ENCODE data around the gene CSAD. TPM values are rescaled to one million over a fixed set of nuclear protein-coding genes. Genes with fewer than 3 reads are reported as not detected.

Gene CSAD
- total and polyA plus RNA-seq, 10 donors: 17.9 to 73.0 (median 36.3) TPM

GRCh38 chr12:53176750-53177149 lies 4.0 kb downstream of the CSAD start:
- 94 to 99% (median 96%) methylated on average over 3 of the region's 3 CpGs for WGBS, 5 donors
- Histone ChIP-seq H3K4me1 (peaks cover 14 to 37% (median 22%) of the 10 kb centered on the region in 6 donors), H3K9me3 (no peaks in the 10 kb centered on the region), H3K4me3 (no peak overlapping the region), H3K27ac (no peak overlapping the region), H3K27me3 (replicated peaks in 1 of 7) (no peaks in the 10 kb centered on the region), H3K36me3 (peaks cover 0 to 19% (median 2%) of the 10 kb centered on the region in 6 donors)
- DNase-seq: no peak
- intact Hi-C loops (cut with DNase I; ENCODE audit: low total_unique reads): no loop called here
- TF ChIP-seq POLR2AphosphoS5 (IDR thresholded peaks at IDR 0.05): no peak
- no peak for TF ChIP-seq CTCF (IDR thresholded peaks at IDR 0.05 in 8 of 11, conservative IDR thresholded peaks at IDR 0.05 in 3 of 11)
- no peak for TF ChIP-seq POLR2A (IDR thresholded peaks at IDR 0.05)

- H3K27me3 ChIP-seq (replicated peaks in 1 of 7): no peaks in the 10 kb centered on the region
- H3K36me3 ChIP-seq: peaks cover 0 to 36% (median under 1%) of the 10 kb centered on the region in 6 donors
- TF ChIP-seq POLR2AphosphoS5 (IDR thresholded peaks at IDR 0.05) (no peak), POLR2A (IDR thresholded peaks at IDR 0.05) (no peak), CTCF (IDR thresholded peaks at IDR 0.05 in 8 of 11, conservative IDR thresholded peaks at IDR 0.05 in 3 of 11) (peak in 5 of 11 experiments; percentile 7 to 28 (median 15))
- H3K27ac ChIP-seq: no peak overlapping the region
- intact Hi-C loops (cut with DNase I; ENCODE audit: low total_unique reads): no loop called here
- 76 to 88% (median 84%) methylated on average over 4 of the region's 4 CpGs for WGBS, 5 donors
- no peak for DNase-seq
- H3K9me3 ChIP-seq: no peaks in the 10 kb centered on the region
- H3K4me3 ChIP-seq: no peak overlapping the region
- peaks cover 7 to 42% (median 26%) of the 10 kb centered on the region in 6 donors for H3K4me1 ChIP-seq
Observed at GRCh38 chr12:53174881-53175491, 5.7 kb downstream of the CSAD start.

GRCh38 chr12:53173085-53173715 lies 7.5 kb downstream of the CSAD start:
- DNase-seq: no peak
- intact Hi-C loops (cut with DNase I; ENCODE audit: low total_unique reads): no loop called here
- Histone ChIP-seq H3K27me3 (replicated peaks in 1 of 7) (no peaks in the 10 kb centered on the region), H3K9me3 (no peaks in the 10 kb centered on the region), H3K27ac (no peak overlapping the region), H3K4me1 (peaks cover 0 to 28% (median 17%) of the 10 kb centered on the region in 6 donors), H3K4me3 (no peak overlapping the region), H3K36me3 (peaks cover 0 to 43% (median 3%) of the 10 kb centered on the region in 6 donors)
- TF ChIP-seq POLR2AphosphoS5 (IDR thresholded peaks at IDR 0.05) (no peak), POLR2A (IDR thresholded peaks at IDR 0.05) (no peak), CTCF (IDR thresholded peaks at IDR 0.05 in 8 of 11, conservative IDR thresholded peaks at IDR 0.05 in 3 of 11) (no peak)
- WGBS, 5 donors: 86 to 96% (median 93%) methylated on average over 10 of the region's 10 CpGs

GRCh38 chr12:53172352-53172751 lies 8.4 kb downstream of the CSAD start:
- Histone ChIP-seq H3K27ac (no peak overlapping the region), H3K4me3 (no peak overlapping the region), H3K27me3 (replicated peaks in 1 of 7) (no peaks in the 10 kb centered on the region), H3K4me1 (peaks cover 0 to 28% (median 17%) of the 10 kb centered on the region in 6 donors), H3K36me3 (peaks cover 0 to 43% (median 3%) of the 10 kb centered on the region in 6 donors), H3K9me3 (no peaks in the 10 kb centered on the region)
- intact Hi-C loops (cut with DNase I; ENCODE audit: low total_unique reads): no loop called here
- DNase-seq: no peak
- TF ChIP-seq POLR2AphosphoS5 (IDR thresholded peaks at IDR 0.05) (no peak), POLR2A (IDR thresholded peaks at IDR 0.05) (no peak), CTCF (IDR thresholded peaks at IDR 0.05 in 8 of 11, conservative IDR thresholded peaks at IDR 0.05 in 3 of 11) (no peak)
- 93 to 96% (median 96%) methylated on average over 11 of the region's 11 CpGs for WGBS, 5 donors
